Kidney (tissue), 14 donors: ENCODE measurements around the gene KIAA0040. TPM values are rescaled to one million over a fixed set of nuclear protein-coding genes. Genes with fewer than 3 reads are reported as not detected.

ENCODE experiments used
- DNase-seq, 5 donors: peaks; one replicate each; pipeline ENCODE4 v3.0.0-alpha.2; 2013 to 2020
- FAIRE-seq: peaks from 2 replicates; lab custom pipeline; 2012; peaks lifted over from hg19 to GRCh38; lab: Jason Lieb, UNC
- H3K27ac ChIP-seq, 2 donors: one replicate each; pipeline ENCODE4 v1.7.0; 2013; ENCODE audit warnings: low read depth in 2 of 2, low read length in 2 of 2, inconsistent platforms in 1 of 2
- H3K27me3 ChIP-seq: one replicate; pipeline ENCODE4 v1.7.1; 2013; ENCODE audit warnings: low read length, inconsistent platforms; ENCODE audit not compliant: control insufficient read depth, insufficient read depth
- H3K36me3 ChIP-seq, 3 donors: one replicate each; pipeline versions ENCODE4 v1.7.0 to v1.7.1; 2013; ENCODE audit warnings: low read length in 3 of 3, control low read depth in 1 of 3, inconsistent platforms in 1 of 3; ENCODE audit not compliant: insufficient read depth in 3 of 3, control insufficient read depth in 2 of 3
- H3K4me1 ChIP-seq, 3 donors: one replicate each; pipeline versions ENCODE4 v1.7.0 to v1.7.1; 2013; ENCODE audit warnings: low read length in 3 of 3, inconsistent platforms in 1 of 3, low read depth in 1 of 3; ENCODE audit not compliant: control insufficient read depth in 2 of 3, insufficient read depth in 2 of 3
- H3K4me3 ChIP-seq, 3 donors: one replicate each; pipeline versions ENCODE4 v1.7.0 to v1.8.1; 2013; ENCODE audit warnings: low read length in 3 of 3, control low read depth in 1 of 3, inconsistent platforms in 1 of 3
- H3K9ac ChIP-seq, 3 donors: one replicate each; pipeline versions ENCODE4 v1.7.0 to v1.7.1; 2013; ENCODE audit warnings: low read length in 3 of 3, control low read depth in 1 of 3, inconsistent platforms in 1 of 3
- H3K9me3 ChIP-seq, 3 donors: one replicate each; pipeline versions ENCODE4 v1.7.0 to v1.7.1; 2013; ENCODE audit warnings: low read length in 3 of 3, control low read depth in 1 of 3, inconsistent platforms in 1 of 3; ENCODE audit not compliant: control insufficient read depth in 2 of 3, insufficient read depth in 1 of 3
- CTCF ChIP-seq: IDR thresholded peaks from 3 replicates; pipeline ENCODE4 v1.5.1; 2012; ENCODE audit warnings: mild to moderate bottlenecking, moderate library complexity, borderline replicate concordance; ENCODE audit not compliant: insufficient read depth; ENCODE audit errors: extremely low read depth
- intact Hi-C: fragments of 100-400 bp; cut with DNase I; formaldehyde crosslinking; loops from one replicate; pipeline ENCODE4 v1.11.1; 2022
- polyA plus RNA-seq: library from polyadenylated mRNA; stranded (reverse); fragments of 350-450 nt; fragmentation: Illumina TruSeq; extraction: RNeasy Lipid Tissue Mini Kit (QIAGEN cat#74804); gene quantifications from one replicate; pipeline ENCODE4 v1.2.3, GENCODE V29; 2014; ENCODE audit warnings: low read depth, low replicate concordance; ENCODE audit not compliant: insufficient read depth
- total RNA-seq: library from RNA; stranded (reverse); fragmentation: NEBNext Ultra II Directional; extraction: Animal tissue kit (Norgen Biotek cat#: 25700); gene quantifications from one replicate; pipeline ENCODE4 v1.2.1, GENCODE V29; 2021
- donor health status: control.
- donor health status: control.
- donor health status: control.
- donor health status: control.
- donor health status: control.
- donor health status: DM: yes; HTN: yes; CAD: no.
- donor health status: Normal renal cell carcinoma (clear cell type).

KIAA0040 gene
- total and polyA plus RNA-seq, 2 donors from 2014 or later = 20.0 to 34.1 TPM

- H3K27ac ChIP-seq = no peak overlapping the region
- H3K4me1 ChIP-seq = peaks cover 0 to 4% (median 2%) of the 10 kb centered on the region in 3 donors
- H3K9me3 ChIP-seq = no peaks in the 10 kb centered on the region
- intact Hi-C loops = no loop called here
- H3K4me3 ChIP-seq = no peak overlapping the region
- DNase-seq = no peak
- FAIRE-seq = no peak
- H3K9ac ChIP-seq = no peak overlapping the region
- no peak for TF ChIP-seq CTCF
- peaks cover 0 to 4% (median 0%) of the 10 kb centered on the region in 3 donors for H3K36me3 ChIP-seq
- no peaks in the 10 kb centered on the region for H3K27me3 ChIP-seq
Measured at GRCh38 chr1:175176246-175176645, 16.3 kb downstream of the KIAA0040 start.

- Histone ChIP-seq H3K27ac (no peak overlapping the region), H3K4me3 (no peak overlapping the region), H3K9ac (no peak overlapping the region), H3K9me3 (no peaks in the 10 kb centered on the region), H3K4me1 (peaks cover 0 to 4% (median 2%) of the 10 kb centered on the region in 3 donors), H3K27me3 (no peaks in the 10 kb centered on the region), H3K36me3 (peaks cover 0 to 4% (median 0%) of the 10 kb centered on the region in 3 donors)
- no peak for TF ChIP-seq CTCF
- intact Hi-C loops = no loop called here
- FAIRE-seq (no peak), DNase-seq (no peak)
Measured at GRCh38 chr1:175174309-175175102, 18.1 kb downstream of the KIAA0040 start.

GRCh38 chr1:175173531-175173930, 19.0 kb downstream of the KIAA0040 start:
- DNase-seq (no peak), FAIRE-seq (no peak)
- no peak overlapping the region for H3K9ac ChIP-seq
- H3K9me3 ChIP-seq = no peaks in the 10 kb centered on the region
- no peak overlapping the region for H3K4me3 ChIP-seq
- TF ChIP-seq CTCF = no peak
- no peaks in the 10 kb centered on the region for H3K27me3 ChIP-seq
- H3K4me1 ChIP-seq = peaks cover 0 to 2% (median 0%) of the 10 kb centered on the region in 3 donors
- intact Hi-C loops = no loop called here
- H3K36me3 ChIP-seq = peaks cover 0 to 4% (median 0%) of the 10 kb centered on the region in 3 donors
- no peak overlapping the region for H3K27ac ChIP-seq
